GM12801 (cell line): ENCODE data around the gene ZCCHC12.

Experiments used
- CTCF ChIP-seq: IDR thresholded peaks from one replicate; pipeline ENCODE4 v1.5.1; 2011; ENCODE audit warnings: control low read depth; ENCODE audit not compliant: insufficient read length; ENCODE audit errors: extremely low read depth

ZCCHC12 gene

GRCh38 chrX:118857006-118857405 lies 33.4 kb downstream of the ZCCHC12 start:
- no peak for TF ChIP-seq CTCF

GRCh38 chrX:118861338-118861737 lies 37.7 kb downstream of the ZCCHC12 start:
- no peak for TF ChIP-seq CTCF

GRCh38 chrX:118862091-118862490 lies 38.5 kb downstream of the ZCCHC12 start:
- TF ChIP-seq CTCF = no peak

GRCh38 chrX:118862979-118863378 lies 39.4 kb downstream of the ZCCHC12 start:
- TF ChIP-seq CTCF = no peak

GRCh38 chrX:118864063-118864635 lies 40.5 kb downstream of the ZCCHC12 start:
- no peak for TF ChIP-seq CTCF

GRCh38 chrX:118865231-118865630 lies 41.6 kb downstream of the ZCCHC12 start:
- no peak for TF ChIP-seq CTCF

GRCh38 chrX:118867251-118867650 lies 43.6 kb downstream of the ZCCHC12 start:
- no peak for TF ChIP-seq CTCF
